Hepatocyte (in vitro differentiated cells): ENCODE measurements around the gene LNPEP.

Source experiments
- EZH2 ChIP-seq: fragments of 200-600 bp; sonication (generic); IDR thresholded peaks from 2 replicates; pipeline ENCODE4 v1.6.1; 2016; ENCODE audit warnings: antibody characterized with exemption, mild to moderate bottlenecking, borderline replicate concordance
- TF ChIP-seq, protein P1 (sequence below): fragments of 200-600 bp; sonication (generic); IDR thresholded peaks from 2 replicates; pipeline ENCODE4 v1.5.1; 2016; ENCODE audit warnings: antibody characterized with exemption, mild to moderate bottlenecking; ENCODE audit not compliant: poor library complexity

DNA sequence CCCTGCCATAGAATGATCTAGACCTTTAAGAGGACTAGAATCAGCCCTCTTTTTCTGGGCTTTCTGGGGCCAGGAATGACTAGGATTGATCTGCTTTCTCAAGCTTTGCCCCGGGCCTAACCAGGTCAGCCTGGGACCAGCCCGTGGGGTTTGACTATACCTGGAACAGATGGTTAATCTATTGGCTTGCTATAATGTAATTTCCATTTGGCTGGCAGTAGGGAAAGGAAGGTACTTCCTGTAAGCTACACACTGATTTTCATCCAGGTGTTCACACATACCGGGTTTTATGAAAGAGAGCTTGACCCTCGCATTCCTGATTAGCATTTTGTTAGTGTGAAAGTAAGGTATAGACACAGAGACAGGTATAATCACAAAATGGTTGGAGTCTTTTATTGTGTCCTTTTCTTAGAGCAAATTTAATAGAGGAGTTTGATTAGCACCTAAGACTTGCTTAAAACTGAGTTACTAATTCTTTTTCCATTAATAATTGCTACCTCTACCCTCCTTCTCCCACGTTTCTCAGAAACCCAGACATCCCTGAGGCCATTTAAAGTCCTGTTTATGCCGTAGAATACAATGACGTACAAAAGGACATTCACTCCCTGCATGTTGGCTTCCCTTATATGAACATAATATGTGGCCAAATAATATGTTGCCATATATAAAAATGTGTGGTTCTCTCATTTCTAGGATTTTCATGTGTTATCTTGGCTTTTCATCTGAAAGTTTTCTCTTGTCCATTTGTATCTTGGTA, 17.3 kb downstream of the LNPEP start:
- TF ChIP-seq, protein P1, sequence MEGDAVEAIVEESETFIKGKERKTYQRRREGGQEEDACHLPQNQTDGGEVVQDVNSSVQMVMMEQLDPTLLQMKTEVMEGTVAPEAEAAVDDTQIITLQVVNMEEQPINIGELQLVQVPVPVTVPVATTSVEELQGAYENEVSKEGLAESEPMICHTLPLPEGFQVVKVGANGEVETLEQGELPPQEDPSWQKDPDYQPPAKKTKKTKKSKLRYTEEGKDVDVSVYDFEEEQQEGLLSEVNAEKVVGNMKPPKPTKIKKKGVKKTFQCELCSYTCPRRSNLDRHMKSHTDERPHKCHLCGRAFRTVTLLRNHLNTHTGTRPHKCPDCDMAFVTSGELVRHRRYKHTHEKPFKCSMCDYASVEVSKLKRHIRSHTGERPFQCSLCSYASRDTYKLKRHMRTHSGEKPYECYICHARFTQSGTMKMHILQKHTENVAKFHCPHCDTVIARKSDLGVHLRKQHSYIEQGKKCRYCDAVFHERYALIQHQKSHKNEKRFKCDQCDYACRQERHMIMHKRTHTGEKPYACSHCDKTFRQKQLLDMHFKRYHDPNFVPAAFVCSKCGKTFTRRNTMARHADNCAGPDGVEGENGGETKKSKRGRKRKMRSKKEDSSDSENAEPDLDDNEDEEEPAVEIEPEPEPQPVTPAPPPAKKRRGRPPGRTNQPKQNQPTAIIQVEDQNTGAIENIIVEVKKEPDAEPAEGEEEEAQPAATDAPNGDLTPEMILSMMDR: no peak
- no peak for TF ChIP-seq EZH2
